GM21619 (cell line): Measurements from ENCODE around the gene PITX1.

Experiments
- ATAC-seq: cut with Tn5 transposase; IDR thresholded peaks from one replicate; pipeline ENCODE4 v1.9.1; 2021; ENCODE audit not compliant: unreplicated experiment

PITX1 gene

DNA sequence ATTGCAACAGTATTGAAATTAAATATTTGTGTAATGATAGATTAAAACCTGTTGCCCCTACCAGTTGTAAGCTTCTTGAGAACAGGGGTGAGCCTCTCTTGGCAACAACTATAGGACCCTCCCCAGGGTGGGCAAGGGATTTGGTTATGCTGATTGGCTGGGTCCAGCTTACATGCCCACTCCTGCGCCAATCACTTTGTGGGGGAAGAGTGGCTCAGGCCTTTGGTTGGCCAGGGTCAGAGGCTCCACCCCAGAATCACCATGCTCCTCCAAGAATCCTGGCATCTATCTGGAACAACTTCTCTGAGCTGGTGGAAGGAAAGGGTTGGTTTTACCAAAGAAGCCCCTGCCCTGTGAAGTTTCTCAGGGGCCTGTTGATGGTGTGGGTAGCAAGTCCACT lies 8.6 kb upstream of the PITX1 start:
- ATAC-seq, result no peak

DNA sequence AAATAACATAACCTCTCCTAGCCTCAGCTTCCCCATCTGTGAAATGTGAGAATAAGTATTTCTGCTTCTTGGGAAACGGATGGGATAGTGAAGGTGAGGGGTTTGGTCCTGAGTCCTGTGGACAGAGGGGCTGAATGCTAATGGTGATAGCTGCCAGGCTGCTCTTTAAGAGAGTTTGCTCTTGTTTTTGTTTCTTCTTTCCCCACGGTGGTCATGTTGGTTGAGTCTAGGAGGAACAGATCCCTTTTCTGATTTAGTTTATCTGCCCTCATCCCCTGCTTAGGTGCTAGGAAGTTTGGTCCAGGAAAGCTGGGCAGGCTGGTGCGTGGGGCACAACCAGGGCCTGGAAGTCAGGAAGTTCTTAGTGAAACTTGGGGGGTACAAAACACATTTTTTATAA lies 7.7 kb upstream of the PITX1 start:
- ATAC-seq, result no peak

DNA sequence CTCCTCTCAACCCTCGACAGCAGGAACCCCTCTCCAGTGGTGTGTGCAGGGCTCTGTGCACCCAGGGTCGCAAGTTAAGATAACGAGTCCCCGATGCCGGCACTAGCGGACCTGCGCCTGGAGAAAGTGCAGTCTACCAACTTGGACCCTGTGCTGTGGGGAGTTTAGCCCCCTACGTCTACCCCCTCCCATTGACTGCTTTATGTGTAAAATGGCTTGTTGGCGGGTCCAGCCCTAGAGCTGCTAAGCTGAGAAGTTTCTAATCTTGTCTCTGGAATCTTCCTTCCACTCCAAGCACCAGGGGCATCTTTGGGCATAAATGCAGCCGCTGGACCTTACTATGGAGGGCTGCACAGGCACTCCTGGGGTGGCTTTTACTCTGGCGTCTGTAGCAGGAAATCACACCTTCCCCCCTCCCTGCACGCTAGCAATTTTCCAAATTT lies 7.1 kb upstream of the PITX1 start:
- ATAC-seq, result no peak

DNA sequence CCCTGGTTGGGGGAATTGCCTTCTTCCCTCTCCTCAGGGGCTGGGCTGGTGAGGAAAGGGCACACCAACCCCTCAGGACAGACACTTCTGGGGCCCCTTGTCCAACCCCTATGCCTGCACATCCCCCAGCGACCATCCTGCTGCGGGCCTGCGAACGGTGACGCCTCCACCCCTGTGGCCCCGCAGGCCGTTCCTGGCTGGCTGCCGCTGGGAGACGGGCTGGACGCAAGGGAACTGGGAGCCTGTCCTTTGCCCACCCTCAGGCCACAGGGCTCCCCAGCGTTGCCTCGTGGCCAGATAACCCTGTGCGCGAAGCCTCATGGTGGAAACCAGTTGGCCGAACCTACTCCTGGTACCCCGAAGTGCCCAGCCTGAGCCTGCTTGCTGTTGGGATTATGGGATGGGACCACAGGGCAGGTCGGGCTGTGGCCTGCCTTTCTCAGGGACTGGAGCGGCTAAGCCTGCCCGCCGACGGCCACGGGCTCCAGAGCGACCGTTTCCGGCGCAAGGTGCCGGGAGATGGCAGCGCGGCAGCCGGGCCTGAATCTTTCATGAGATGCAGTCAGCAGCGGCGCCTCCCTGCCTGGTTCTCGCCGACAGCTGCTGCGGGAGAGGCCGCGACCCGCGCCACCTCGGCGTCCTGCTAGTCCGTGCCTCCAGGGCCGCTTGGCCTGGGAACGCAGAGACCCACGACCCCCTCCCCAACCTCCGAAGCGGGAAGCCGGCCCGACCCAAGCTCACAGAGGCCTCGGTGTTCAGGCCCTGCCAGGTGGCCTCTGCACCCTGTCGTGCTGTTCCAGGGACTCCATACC lies 6.5 kb upstream of the PITX1 start:
- no peak for ATAC-seq

DNA sequence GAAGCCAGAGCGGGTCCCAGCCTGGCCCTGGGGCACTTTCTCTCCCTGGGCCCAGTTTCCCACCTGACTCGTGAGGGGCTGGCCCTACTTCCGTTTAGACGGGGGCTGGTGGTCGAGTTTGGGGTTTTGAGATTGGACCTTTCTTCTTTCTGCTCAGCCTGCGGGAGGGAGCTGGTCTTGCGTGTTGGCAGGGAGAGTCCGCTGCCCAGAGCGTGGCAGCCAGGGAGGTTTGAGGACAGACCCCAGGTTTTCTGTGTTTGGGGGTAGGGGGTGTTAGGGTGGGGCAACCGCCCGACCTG lies 6.0 kb upstream of the PITX1 start:
- ATAC-seq, result no peak

DNA sequence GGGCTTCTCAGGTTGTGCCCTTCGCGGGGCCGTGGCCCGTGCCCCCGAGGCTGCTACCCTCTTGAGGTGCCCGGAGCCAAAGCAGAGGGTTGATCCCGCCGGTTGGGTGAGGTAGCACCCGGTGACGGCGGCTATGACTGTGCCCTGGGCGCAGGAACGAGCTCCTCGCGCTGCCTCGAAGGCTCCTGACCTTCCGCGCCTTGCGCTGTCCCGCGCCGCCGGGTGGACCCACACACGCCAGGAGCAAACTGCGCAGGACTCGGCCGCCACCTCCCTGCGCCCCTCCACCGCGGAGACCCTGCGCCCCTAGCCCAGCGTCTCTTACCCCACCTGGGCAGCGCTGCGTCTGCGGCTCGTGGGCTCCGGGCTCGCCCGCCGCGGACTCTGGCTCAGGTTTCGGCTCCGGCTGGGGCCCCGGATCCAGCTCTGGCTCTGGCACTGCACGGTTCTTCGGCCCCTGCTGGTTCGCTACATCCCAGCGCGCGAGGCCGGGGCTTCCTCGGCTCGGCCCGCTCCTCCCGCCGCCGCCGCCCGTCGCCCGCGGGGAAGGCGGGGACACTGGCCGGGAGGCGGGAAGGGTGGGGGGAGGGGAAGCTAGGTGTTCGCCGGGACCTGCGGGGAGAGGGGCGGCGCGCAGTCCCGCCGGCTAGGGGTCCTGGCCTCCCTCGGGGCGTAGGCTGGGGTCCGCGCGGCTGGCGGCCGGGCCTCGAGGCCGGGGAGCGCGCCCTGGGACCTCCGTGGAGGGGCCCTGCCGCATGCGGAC lies 5.4 kb upstream of the PITX1 start:
- no peak for ATAC-seq

DNA sequence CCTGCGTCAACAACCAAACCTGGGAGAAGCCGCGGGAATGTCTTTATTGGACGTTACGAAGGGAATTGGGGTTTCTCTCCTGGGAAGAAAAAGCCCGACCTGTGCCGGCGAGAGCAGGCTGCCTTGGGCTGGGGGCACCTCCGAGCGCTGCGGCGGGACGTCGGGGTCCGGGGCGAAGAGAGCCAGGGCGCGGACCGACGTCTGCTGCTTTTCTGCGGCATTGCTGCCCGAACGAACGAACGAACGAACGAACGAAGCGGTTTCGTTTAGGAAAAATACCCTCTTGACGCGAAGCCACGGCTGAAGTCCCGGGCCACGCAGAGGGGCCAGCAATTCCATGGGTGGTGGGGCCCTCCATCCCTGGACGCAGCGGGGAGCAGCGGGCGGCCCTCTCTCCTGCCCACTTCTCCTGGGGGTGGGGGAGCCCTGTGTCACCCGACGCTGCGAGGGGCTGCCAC lies 4.8 kb upstream of the PITX1 start:
- ATAC-seq, result no peak

DNA sequence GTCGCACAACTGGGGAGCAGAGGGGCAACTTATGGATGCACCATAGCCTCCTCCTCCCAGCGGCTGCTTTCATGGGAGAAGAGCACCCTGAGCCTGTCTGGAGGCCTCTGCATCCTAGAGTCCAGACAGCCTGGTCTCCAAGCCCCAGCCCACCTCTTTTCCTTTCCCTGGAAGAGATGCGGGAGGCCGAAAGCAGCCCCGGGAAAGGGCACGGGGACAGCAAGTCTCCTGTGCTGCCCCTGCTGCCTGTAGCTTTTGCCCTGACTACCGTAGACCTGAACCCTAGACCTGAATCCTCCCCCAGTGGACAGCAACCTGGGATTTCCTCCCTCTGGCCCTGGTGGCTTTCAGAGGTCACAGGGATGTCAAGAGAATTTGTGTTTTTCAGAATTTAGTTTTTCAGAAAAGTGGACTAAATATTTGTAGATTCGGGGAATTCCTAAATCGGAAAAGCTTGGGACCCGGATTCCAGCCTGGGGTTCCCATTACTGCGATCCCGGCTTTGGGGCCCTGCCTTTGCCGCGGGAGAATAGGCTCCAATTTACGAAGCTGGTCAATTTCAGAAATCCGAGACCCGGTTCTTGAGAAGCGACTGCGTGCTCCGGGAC lies 4.3 kb upstream of the PITX1 start:
- ATAC-seq, result no peak

DNA sequence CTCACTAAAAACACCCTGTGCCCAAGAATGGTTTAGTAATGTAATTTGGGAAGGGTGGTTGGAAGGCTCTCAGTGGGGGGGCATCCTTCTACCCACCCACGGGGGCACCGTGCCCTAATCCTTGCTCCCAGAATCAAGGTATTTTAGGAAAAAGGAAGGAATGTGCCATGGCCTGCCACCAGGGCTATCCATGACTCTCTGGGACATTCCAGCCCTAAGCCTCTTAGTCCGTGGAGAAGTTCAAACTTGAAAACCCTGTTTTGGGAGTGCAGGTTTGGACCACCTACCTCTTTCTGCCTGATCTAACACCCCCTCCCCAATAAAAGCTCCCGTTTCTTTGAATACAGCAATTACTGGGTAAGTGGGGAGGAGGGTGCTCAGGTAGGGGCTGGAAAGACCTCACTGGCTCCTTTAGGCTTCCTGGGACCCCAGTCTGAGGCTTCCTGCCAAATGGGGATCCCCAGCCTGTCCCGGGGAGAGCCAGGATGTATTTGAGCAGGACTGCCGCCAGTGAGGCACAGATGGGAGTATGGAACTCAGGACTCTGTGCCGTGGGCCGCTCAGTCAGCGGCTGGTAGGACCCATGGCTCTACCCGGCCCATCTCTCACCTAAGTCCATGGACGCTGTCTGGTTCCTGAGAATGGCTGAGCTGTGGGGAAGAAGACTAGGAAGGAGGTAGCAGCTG lies 3.6 kb upstream of the PITX1 start:
- no peak for ATAC-seq

DNA sequence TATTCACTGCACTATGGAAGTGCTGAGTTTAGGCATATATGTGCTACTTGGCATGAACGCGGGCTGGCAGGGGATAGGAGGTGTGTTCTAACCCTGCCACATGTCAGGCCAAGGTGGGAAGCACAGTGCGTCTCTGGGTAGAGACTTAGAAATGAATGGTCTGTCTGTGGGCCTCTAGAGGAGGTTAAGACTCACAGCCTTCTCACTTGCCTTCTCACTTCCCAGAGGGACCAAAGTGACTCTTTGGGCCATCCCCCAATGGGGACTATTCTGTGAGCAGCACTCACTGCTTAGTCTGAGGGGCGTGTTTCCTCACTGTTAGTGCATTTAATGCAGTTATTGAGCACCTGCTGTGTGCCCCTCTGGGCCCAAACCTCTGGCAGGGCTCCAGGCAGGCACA lies 2.4 kb upstream of the PITX1 start:
- ATAC-seq, result no peak

DNA sequence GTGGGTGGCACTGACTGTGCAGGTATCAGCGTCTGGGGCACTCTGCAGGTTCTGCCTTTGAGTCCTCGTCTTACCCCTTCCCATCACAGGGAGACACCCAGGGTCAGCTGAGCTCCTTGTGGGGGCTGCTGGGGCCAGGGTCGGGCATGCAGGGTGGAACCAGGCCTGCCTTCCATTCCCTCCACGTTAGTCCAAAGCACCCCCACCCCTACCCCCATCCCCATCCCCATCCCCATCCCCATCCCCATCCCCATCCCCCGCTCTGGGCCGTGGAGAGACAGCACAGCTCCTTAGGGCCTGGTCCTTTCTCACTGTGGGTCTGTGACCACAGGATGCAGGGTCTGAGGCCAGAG lies 1.6 kb upstream of the PITX1 start:
- ATAC-seq, result no peak

DNA sequence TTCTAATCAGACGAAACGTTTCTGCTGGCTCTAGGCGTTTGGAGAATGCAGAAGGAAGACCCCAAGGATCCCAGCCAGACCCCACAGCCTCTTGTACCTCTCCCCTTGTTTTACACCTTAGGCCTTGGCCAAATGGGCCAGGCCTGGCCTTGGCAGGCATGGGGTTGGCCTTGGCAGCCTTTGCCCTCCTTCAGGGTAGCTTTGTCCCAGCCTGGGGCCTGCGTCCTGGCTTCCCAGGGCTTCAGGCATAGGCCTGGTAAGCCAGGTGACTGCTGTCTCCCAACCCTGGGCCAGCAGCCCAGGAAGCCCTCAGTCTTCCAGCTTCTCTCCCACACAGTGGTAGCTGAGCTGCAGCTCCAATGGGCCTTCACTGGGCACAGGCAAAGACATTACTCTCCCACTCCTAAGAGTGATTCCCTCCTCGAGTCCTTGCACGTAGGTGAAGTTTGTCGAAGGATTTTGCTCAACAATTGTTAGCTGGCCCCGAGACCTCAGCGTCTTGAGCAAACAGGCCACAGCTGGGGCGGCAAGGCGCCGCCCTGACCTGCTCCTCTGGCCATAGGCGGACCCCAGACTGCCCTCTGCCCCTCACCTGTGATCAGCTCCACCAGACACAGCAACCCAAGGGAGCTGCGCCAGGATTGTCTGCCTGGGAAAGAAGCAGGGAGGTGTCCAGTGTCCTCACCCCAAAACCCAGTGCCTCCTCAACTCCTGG lies 1.1 kb upstream of the PITX1 start:
- no peak for ATAC-seq

DNA sequence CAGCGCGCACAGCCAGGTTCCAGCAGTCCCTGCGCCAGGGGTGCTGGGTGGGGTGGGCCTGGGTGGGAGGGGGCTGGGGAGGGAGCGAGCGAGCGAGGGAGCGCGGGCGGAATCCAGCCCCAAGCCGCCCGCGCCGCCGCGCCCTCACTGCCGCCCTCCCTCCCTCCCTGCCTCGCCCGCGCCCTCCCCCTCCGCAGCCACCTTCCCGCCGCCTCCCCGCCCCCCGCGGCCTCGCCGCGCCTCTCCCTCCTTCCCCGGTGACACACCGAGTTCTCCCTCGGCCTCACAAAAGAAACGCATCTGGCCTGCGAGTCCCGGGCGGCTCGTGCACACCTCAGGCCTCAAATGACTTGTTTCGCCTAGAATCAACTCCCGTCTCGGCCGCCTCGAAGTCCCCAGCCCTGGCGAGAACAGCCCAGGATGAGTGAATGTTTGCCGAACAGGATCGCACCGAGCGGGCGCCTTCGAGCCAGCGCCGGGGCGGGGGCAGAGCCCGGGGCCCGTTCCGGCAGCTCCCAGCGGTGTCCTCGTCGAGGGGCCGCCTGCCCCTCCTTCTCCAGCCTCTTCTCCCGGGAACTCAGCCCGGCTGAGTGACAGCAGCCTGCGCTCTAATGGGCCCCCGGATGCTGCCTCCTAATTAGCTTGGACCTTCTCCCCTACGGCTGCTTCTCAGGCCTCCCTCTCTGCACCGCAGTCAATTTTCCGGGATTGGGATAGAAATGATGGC lies 371 bp upstream of the PITX1 start:
- no peak for ATAC-seq

DNA sequence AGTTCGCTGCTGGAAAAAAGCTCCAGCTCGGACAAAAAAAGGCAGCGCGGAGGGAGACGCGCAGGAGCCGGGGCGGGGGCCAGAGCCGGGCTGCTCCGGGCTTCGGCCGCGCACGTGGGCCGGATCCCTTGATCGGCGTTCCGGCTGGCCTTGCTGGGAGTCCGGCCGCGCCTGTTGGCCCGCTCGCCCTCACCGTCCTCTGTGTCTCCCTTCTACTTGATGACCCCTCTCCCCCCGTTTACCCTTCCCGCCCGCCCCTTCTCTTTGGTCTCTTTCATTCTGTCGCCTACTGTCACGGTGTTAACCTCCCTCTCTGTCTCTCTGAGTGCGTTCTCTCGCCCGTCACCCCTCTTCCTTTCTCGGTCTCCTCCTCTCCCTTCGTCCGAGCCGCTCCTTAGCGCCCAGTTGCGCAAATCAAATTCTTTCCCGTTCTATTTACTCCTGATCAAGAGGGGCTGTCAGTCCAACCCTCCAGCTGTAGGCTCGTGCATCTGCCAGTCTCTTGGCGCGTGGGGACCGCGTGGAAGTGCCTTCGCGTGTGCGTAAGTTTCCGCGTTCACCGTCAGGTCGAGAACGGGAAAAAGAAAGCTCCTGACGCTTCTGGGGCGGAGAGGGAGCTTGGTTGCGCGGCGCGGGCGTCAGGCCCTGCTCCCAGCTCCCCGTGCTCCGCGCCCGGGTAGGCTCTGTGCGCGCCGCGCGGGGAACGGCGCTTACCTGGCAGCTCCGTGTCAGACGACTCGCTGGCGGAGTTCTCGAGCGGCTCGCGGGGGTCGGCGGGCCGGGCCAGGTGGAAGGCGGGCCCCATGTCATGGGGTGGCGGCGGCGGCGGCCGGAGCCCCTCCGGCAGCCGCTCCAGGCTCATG lies 798 bp downstream of the PITX1 start:
- no peak for ATAC-seq

DNA sequence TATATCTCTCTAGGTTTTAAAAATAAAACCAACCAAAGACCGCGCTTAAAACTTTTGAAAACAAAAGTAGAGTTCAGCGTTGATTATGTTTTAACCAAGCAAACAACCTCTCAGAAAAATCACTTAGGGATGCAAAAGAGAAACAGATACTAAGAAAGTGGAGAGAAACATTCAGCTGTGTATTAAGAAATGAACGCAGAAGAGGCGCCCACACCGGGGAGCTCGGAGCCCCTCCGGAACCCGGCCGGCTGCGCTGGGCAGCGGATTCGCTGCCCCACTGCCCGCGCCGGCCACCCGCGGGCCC lies 1.4 kb downstream of the PITX1 start:
- no peak for ATAC-seq

DNA sequence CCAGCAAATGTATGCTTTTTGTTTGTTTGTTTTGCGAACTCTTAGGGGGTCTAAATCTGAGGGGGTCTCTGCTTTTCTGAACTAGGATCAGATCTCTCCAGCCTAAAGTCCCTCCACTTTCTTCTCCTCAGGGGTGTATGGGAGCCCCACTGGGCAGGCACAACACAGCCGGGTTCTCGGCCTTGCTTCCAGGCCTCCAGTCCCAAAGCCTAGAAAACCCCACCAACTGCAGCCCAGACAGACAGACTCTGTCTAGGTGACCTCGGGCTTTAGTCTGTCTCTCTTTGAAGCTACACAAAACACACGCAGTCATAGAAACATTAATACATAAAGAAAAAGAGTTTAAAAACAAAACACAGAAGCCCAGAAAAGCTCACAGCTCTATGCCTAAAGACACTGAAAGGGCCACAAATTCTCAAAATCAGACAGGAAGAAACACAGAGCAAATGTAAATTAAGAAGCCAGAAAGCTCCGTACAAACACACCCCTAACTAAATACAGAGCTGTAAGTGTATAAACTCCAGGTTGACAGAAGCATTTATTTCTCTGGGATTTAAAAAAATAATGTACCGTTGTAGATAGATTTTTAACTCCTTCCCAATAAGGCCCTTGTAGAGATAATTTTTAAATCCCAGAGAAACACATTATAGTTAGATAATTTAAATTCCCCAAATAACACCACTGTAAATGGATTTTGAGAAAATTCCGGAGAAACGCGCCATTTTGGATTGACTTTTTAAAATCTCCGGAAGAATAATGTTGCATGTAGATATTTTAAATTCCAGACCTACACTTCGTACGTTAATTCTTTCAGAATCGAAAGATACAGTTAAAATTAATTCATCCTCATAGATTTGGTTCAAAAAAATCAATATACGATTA lies 2.0 kb downstream of the PITX1 start:
- ATAC-seq, result no peak

DNA sequence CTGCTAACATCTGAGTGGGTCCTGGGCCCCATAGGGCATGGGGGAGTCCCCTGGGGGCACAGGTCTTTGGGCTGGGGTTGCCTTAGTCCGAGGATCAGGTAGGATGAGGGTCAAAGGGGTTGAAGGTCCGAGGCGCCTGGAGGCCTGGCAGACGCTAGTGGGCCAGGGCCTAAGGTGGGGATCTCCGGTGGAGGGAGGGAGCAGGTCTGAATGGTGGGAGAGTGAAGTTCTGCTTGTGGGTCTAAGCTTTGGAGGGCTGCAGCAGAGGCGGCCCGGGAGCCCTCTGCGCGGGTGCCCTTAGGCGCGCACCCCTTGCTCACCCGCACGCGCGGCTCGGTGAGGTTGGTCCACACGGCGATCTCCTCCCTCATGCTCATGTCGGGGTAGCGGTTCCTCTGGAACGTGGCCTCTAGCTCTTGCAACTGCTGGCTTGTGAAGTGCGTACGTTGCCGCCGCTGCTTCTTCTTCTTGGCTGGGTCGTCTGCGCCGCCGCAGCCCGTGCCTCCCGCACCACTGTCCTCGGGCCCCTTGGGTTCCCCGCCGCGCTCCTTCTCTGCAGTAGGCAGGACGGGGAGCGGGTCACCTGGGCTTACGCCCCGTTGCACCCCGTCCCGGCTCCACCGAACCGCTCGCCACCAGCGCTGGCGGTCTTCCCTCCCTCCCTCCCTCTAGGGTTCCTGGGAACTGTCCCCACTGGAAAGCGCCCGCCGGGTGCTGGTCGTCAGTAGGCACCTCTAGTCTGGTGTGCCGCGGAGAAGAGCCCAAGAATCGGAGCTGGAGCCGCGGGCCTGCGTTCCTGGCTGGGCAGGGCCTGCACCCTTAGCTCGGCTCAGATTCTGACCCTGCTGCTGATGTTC lies 2.8 kb downstream of the PITX1 start:
- no peak for ATAC-seq
